K562 (cell line): ENCODE results near the gene MYL6B. TPM values are rescaled to one million over a fixed set of nuclear protein-coding genes. Genes with fewer than 3 reads are reported as not detected.

Experiments
- CCNT2 ChIP-seq: IDR thresholded peaks from 2 replicates; pipeline ENCODE4 v1.6.1; 2011; ENCODE audit warnings: borderline replicate concordance, low read depth, mild to moderate bottlenecking, moderate library complexity, mixed read lengths, low read length; ENCODE audit not compliant: insufficient read length; ENCODE audit errors: extremely low read depth
- CHD1 ChIP-seq: fragments of 200-600 bp; sonication (generic); IDR thresholded peaks from one replicate; pipeline ENCODE4 v1.6.1; 2012; ENCODE audit warnings: mild to moderate bottlenecking, moderate library complexity, low read length, inconsistent platforms
- EP400 ChIP-seq: fragments of 450-650 bp; IDR thresholded peaks from 2 replicates; pipeline ENCODE4 v1.6.1; 2017; ENCODE audit warnings: antibody characterized with exemption, mild to moderate bottlenecking, moderate library complexity
- ERF ChIP-seq: fragments of 450-650 bp; formaldehyde crosslinking; IDR thresholded peaks from 2 replicates; pipeline ENCODE4 v1.4.0; 2020; ENCODE audit warnings: mild to moderate bottlenecking, mixed read lengths
- FOXP1 ChIP-seq: sonication (generic); formaldehyde crosslinking; IDR thresholded peaks from 2 replicates; pipeline ENCODE4 v1.8.0; 2022; ENCODE audit warnings: mild to moderate bottlenecking, missing genetic modification reagents
- FUS ChIP-seq: fragments of 200-400 bp; formaldehyde crosslinking; optimal IDR thresholded peaks from 2 replicates; pipeline ENCODE3; 2017; ENCODE audit warnings: low read depth, low read length
- HOXB6 ChIP-seq: fragments of 250-450 bp; sonication (Bioruptor Pico); IDR thresholded peaks from 2 replicates; pipeline ENCODE4 v1.5.1; 2022; ENCODE audit warnings: mild to moderate bottlenecking, borderline replicate concordance
- JUN ChIP-seq, 2 experiments: sonication (generic) in 1 of 2; formaldehyde crosslinking in 1 of 2; IDR thresholded peaks; 2 replicates each; pipeline versions ENCODE4 v1.6.1 to v1.8.0; 2012 to 2022; ENCODE audit warnings: borderline replicate concordance in 2 of 2, mild to moderate bottlenecking in 2 of 2, improper control_type of control experiment in 1 of 2, low read depth in 1 of 2, low read length in 1 of 2, missing genetic modification reagents in 1 of 2
- KDM2B ChIP-seq: fragments of 250-450 bp; sonication (Bioruptor Pico); IDR thresholded peaks from 2 replicates; pipeline ENCODE4 v1.8.0; 2021; ENCODE audit warnings: mild to moderate bottlenecking, moderate library complexity
- NELFE ChIP-seq: IDR thresholded peaks from 2 replicates; pipeline ENCODE4 v1.6.1; 2011; ENCODE audit warnings: mild to moderate bottlenecking; ENCODE audit not compliant: insufficient read depth, insufficient read length
- NKRF ChIP-seq: fragments of 450-650 bp; IDR thresholded peaks from 2 replicates; pipeline ENCODE4 v1.6.1; 2016; ENCODE audit warnings: borderline replicate concordance
- NR2C2 ChIP-seq, 2 experiments: fragments of 200-800 bp in 1 of 2; sonication (Bioruptor generic) in 1 of 2; sonication (generic) in 1 of 2; formaldehyde crosslinking in 1 of 2; IDR thresholded peaks; 2 replicates each; pipeline versions ENCODE4 v1.6.1 to v1.8.0; 2016 to 2022; ENCODE audit warnings: mild to moderate bottlenecking in 1 of 2, missing compliant biosample characterization in 1 of 2, missing genetic modification characterization in 1 of 2, missing genetic modification reagents in 1 of 2
- PYGO2 ChIP-seq: fragments of 450-650 bp; IDR thresholded peaks from 2 replicates; pipeline ENCODE4 v1.6.1; 2016; ENCODE audit warnings: mild to moderate bottlenecking, missing genetic modification characterization, moderate library complexity, missing compliant biosample characterization
- RBM39 ChIP-seq: fragments of 200-400 bp; formaldehyde crosslinking; optimal IDR thresholded peaks from 2 replicates; pipeline ENCODE3; 2018; ENCODE audit warnings: low read depth, low read length
- RNF2 ChIP-seq: sonication (generic); IDR thresholded peaks from 2 replicates; pipeline ENCODE4 v1.6.1; 2016
- SMARCA5 ChIP-seq: fragments of 450-650 bp; IDR thresholded peaks from 2 replicates; pipeline ENCODE4 v1.6.1; 2016
- TRIM28 ChIP-seq: fragments of 450-650 bp; IDR thresholded peaks from 2 replicates; pipeline ENCODE4 v1.6.1; 2017
- ZBTB33 ChIP-seq: sonication (generic); formaldehyde crosslinking; IDR thresholded peaks from 2 replicates; pipeline ENCODE4 v1.8.1; 2023; ENCODE audit warnings: mild to moderate bottlenecking, missing genetic modification reagents
- ZBTB7A ChIP-seq: IDR thresholded peaks from 2 replicates; pipeline ENCODE4 v1.6.1; 2011; ENCODE audit warnings: low read depth, mild to moderate bottlenecking, low read length, moderate library complexity, borderline replicate concordance; ENCODE audit not compliant: control insufficient read depth
- polyA plus RNA-seq, 8 experiments: library from polyadenylated mRNA; depleted of rRNA in 4 of 8; stranded (reverse) in 5 of 8; unstranded in 3 of 8; fragments of >200 nt; fragmentation: Nextera tagmentation in 2 of 8; fragmentation: Illumina TruSeq in 1 of 8; extraction: Ambion mirVana in 2 of 8; extraction: Trizol in 1 of 8; gene quantifications; 2 replicates each; pipeline versions ENCODE4 v1.2.1 to v1.2.3, GENCODE V29; 2011 to 2014; ENCODE audit warnings: inconsistent platforms in 1 of 8, missing spikeins in 1 of 8
- total RNA-seq, 7 experiments: library from RNA; depleted of rRNA in 6 of 7; stranded (reverse); fragments of >200 nt in 6 of 7; fragmentation: Illumina TruSeq in 2 of 7; extraction: Trizol in 2 of 7; gene quantifications; 2 replicates each; pipeline versions ENCODE4 v1.2.1 to v1.2.3, GENCODE V29; 2011 to 2021; ENCODE audit warnings: low replicate concordance in 1 of 7
- TF ChIP-seq, protein P1 (sequence below): sonication (generic); formaldehyde crosslinking; IDR thresholded peaks from 2 replicates; pipeline ENCODE4 v1.8.0; 2023; ENCODE audit warnings: mild to moderate bottlenecking, missing genetic modification reagents
- TF ChIP-seq, protein P2 (sequence below): sonication (generic); formaldehyde crosslinking; IDR thresholded peaks from 2 replicates; pipeline ENCODE4 v1.9.0; 2022; ENCODE audit warnings: mild to moderate bottlenecking, missing genetic modification reagents

Gene MYL6B
- total and polyA plus RNA-seq, 9 of the 15 experiments (the other 6 are each of a cell fraction or from before 2014, with no cell fraction given) = 42.8 to 77.3 (median 68.6) TPM

- TF ChIP-seq NKRF (peak; percentile 89), NELFE (no peak), ZBTB33 (peak; percentile 6; the same call in 1 of the 2 replicates), FOXP1 (CRISPR knock-in tag) (0 out of 2 replicates have a peak, but pooled peaks have one; percentile 3), TRIM28 (no peak), ERF (CRISPR knock-in tag) (no peak), KDM2B (no peak), ZBTB7A (no peak; the same call in 1 of the 2 replicates), PYGO2 (tag) (no peak), RBM39 (peak; percentile 88), NR2C2 (CRISPR knock-in tag; IDR thresholded peaks at IDR 0.05) (no peak), NR2C2 (tag; IDR thresholded peaks at IDR 0.05) (no peak; the same call in 1 of the 2 replicates), CCNT2 (peak; percentile 17), EP400 (peak; percentile 60), HOXB6 (CRISPR knock-in tag) (no peak), JUN (IDR thresholded peaks at IDR 0.05; ENCODE audit: borderline replicate concordance, low read depth, low read length) (no peak; the same call in 1 of the 2 replicates), JUN (CRISPR knock-in tag; IDR thresholded peaks at IDR 0.05; ENCODE audit: borderline replicate concordance) (peak; percentile 41; the same call in 1 of the 2 replicates), FUS (no peak), CHD1 (peak; percentile 27), SMARCA5 (no peak), RNF2 (0 out of 2 replicates have a peak, but pooled peaks have one; percentile 34)
- TF ChIP-seq, protein P1, sequence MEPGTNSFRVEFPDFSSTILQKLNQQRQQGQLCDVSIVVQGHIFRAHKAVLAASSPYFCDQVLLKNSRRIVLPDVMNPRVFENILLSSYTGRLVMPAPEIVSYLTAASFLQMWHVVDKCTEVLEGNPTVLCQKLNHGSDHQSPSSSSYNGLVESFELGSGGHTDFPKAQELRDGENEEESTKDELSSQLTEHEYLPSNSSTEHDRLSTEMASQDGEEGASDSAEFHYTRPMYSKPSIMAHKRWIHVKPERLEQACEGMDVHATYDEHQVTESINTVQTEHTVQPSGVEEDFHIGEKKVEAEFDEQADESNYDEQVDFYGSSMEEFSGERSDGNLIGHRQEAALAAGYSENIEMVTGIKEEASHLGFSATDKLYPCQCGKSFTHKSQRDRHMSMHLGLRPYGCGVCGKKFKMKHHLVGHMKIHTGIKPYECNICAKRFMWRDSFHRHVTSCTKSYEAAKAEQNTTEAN (CRISPR knock-in tag) = 0 out of 2 replicates have a peak, but pooled peaks have one; percentile 18
- TF ChIP-seq, protein P2, sequence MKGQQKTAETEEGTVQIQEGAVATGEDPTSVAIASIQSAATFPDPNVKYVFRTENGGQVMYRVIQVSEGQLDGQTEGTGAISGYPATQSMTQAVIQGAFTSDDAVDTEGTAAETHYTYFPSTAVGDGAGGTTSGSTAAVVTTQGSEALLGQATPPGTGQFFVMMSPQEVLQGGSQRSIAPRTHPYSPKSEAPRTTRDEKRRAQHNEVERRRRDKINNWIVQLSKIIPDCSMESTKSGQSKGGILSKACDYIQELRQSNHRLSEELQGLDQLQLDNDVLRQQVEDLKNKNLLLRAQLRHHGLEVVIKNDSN (CRISPR knock-in tag) = peak; percentile 71
Measured at GRCh38 chr12:56104815-56105608, 47.4 kb upstream of the MYL6B start (continued).
